K562 (cell line): Measurements from ENCODE around the gene IL24. TPM values are rescaled to one million over a fixed set of nuclear protein-coding genes. Genes with fewer than 3 reads are reported as not detected.
A peak's percentile ranks its signal among the peaks of the same experiment; 100 is the strongest.

Source experiments
- ASH1L ChIP-seq: fragments of 450-650 bp; IDR thresholded peaks from 2 replicates; pipeline ENCODE4 v1.6.1; 2018; ENCODE audit warnings: borderline replicate concordance, mild to moderate bottlenecking, low read depth; ENCODE audit not compliant: partially characterized antibody
- FOXA1 ChIP-seq: fragments of 450-650 bp; IDR thresholded peaks from 2 replicates; pipeline ENCODE4 v1.6.1; 2016; ENCODE audit warnings: mild to moderate bottlenecking, borderline replicate concordance
- NRF1 ChIP-seq, 2 experiments: fragments of 450-650 bp; IDR thresholded peaks in 1 of 2; conservative IDR thresholded peaks in 1 of 2; 2 replicates each; pipeline ENCODE4 v1.6.1; 2014; ENCODE audit warnings: mild to moderate bottlenecking in 2 of 2
- RAD21 ChIP-seq, 2 experiments: fragments of 250-450 bp in 1 of 2; fragments of 450-650 bp in 1 of 2; sonication (Bioruptor Pico) in 1 of 2; formaldehyde crosslinking in 1 of 2; IDR thresholded peaks in 1 of 2; conservative IDR thresholded peaks in 1 of 2; 2 replicates each; pipeline versions ENCODE4 v1.4.0 to v1.8.0; 2020 to 2022; ENCODE audit warnings: mild to moderate bottlenecking in 2 of 2, moderate library complexity in 1 of 2
- SIX5 ChIP-seq, 2 experiments: IDR thresholded peaks; 2 replicates each; pipeline ENCODE4 v1.6.1; 2011; ENCODE audit warnings: low read length in 2 of 2, borderline replicate concordance in 1 of 2, low read depth in 1 of 2, mild to moderate bottlenecking in 1 of 2, moderate library complexity in 1 of 2; ENCODE audit not compliant: insufficient read depth in 1 of 2
- ZNF121 ChIP-seq: sonication (generic); formaldehyde crosslinking; conservative IDR thresholded peaks from 2 replicates; pipeline ENCODE4 v1.8.0; 2022; ENCODE audit warnings: missing genetic modification reagents
- ZNF586 ChIP-seq: fragments of 450-650 bp; formaldehyde crosslinking; conservative IDR thresholded peaks from 2 replicates; pipeline ENCODE4 v1.4.0; 2020; ENCODE audit warnings: mild to moderate bottlenecking, moderate library complexity
- polyA plus RNA-seq, 8 experiments: library from polyadenylated mRNA; depleted of rRNA in 4 of 8; stranded (reverse) in 5 of 8; unstranded in 3 of 8; fragments of >200 nt; fragmentation: Nextera tagmentation in 2 of 8; fragmentation: Illumina TruSeq in 1 of 8; extraction: Ambion mirVana in 2 of 8; extraction: Trizol in 1 of 8; gene quantifications; 2 replicates each; pipeline versions ENCODE4 v1.2.1 to v1.2.3, GENCODE V29; 2011 to 2014; ENCODE audit warnings: inconsistent platforms in 1 of 8, missing spikeins in 1 of 8
- total RNA-seq, 7 experiments: library from RNA; depleted of rRNA in 6 of 7; stranded (reverse); fragments of >200 nt in 6 of 7; fragmentation: Illumina TruSeq in 2 of 7; extraction: Trizol in 2 of 7; gene quantifications; 2 replicates each; pipeline versions ENCODE4 v1.2.1 to v1.2.3, GENCODE V29; 2011 to 2021; ENCODE audit warnings: low replicate concordance in 1 of 7
- TF ChIP-seq, protein P1 (sequence below), 2 experiments: fragments of 450-650 bp in 1 of 2; sonication (generic) in 1 of 2; formaldehyde crosslinking in 1 of 2; IDR thresholded peaks; 2 replicates each; pipeline versions ENCODE4 v1.7.1 to v1.9.0; 2016 to 2022; ENCODE audit warnings: inconsistent platforms in 1 of 2, mild to moderate bottlenecking in 1 of 2, missing genetic modification reagents in 1 of 2
- TF ChIP-seq, protein P2 (sequence below): fragments of 250-450 bp; sonication (Bioruptor Pico); IDR thresholded peaks from 2 replicates; pipeline ENCODE4 v1.5.0; 2021
- TF ChIP-seq, protein P3 (sequence below): fragments of 150-350 bp; conservative IDR thresholded peaks from 2 replicates; pipeline ENCODE4 v1.6.1; 2014; ENCODE audit warnings: low read length
- TF ChIP-seq, protein P4 (sequence below): fragments of 450-650 bp; formaldehyde crosslinking; IDR thresholded peaks from 2 replicates; pipeline ENCODE4 v1.4.0; 2020; ENCODE audit warnings: mild to moderate bottlenecking

The IL24 gene
- total and polyA plus RNA-seq, 9 of the 15 experiments (the other 6 are each of a cell fraction or from before 2014, with no cell fraction given) = 0.04 to 0.19 TPM; not detected in 7

DNA sequence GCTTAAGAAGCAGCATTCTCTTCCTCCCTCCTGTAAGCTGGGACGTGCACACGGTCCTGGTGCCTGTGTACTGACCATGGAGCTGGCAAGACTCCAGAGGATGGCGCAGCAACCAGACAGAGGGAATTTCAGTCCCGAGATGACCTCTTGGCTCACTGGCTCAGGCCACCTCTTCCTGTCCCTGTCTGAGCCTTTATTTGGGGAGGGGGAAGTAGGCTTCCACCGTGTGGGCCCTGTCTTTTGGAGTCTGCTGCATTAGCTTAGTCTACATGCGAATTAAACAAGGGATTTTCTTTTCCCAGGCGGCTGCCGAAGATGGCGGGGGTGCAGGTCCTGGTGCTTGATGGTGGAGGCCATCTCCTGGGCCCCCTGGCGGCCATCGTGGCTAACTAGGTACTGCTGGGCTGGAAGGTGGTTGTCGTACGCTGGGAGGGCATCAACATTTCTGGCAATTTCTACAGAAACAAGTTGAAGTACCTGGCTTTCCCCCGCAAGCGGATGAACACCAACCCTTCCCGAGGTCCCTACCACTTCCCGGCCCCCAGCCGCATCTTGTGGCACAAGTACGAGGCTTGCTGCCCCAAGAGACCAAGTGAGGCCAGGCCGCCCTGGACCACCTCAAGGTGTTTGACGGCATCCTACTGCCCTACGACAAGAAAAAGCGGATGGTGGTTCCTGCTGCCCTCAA lies 10.2 kb downstream of the IL24 start (continued):
- TF ChIP-seq, protein P1, sequence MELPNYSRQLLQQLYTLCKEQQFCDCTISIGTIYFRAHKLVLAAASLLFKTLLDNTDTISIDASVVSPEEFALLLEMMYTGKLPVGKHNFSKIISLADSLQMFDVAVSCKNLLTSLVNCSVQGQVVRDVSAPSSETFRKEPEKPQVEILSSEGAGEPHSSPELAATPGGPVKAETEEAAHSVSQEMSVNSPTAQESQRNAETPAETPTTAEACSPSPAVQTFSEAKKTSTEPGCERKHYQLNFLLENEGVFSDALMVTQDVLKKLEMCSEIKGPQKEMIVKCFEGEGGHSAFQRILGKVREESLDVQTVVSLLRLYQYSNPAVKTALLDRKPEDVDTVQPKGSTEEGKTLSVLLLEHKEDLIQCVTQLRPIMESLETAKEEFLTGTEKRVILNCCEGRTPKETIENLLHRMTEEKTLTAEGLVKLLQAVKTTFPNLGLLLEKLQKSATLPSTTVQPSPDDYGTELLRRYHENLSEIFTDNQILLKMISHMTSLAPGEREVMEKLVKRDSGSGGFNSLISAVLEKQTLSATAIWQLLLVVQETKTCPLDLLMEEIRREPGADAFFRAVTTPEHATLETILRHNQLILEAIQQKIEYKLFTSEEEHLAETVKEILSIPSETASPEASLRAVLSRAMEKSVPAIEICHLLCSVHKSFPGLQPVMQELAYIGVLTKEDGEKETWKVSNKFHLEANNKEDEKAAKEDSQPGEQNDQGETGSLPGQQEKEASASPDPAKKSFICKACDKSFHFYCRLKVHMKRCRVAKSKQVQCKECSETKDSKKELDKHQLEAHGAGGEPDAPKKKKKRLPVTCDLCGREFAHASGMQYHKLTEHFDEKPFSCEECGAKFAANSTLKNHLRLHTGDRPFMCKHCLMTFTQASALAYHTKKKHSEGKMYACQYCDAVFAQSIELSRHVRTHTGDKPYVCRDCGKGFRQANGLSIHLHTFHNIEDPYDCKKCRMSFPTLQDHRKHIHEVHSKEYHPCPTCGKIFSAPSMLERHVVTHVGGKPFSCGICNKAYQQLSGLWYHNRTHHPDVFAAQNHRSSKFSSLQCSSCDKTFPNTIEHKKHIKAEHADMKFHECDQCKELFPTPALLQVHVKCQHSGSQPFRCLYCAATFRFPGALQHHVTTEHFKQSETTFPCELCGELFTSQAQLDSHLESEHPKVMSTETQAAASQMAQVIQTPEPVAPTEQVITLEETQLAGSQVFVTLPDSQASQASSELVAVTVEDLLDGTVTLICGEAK (IDR thresholded peaks at IDR 0.05) = 0 out of 2 replicates have a peak, but pooled peaks have one; percentile 32
- TF ChIP-seq, protein P1 (CRISPR knock-in tag; IDR thresholded peaks at IDR 0.05) = no peak
- no peak for TF ChIP-seq ZNF121 (CRISPR knock-in tag)
- TF ChIP-seq ASH1L = no peak
- TF ChIP-seq RAD21 (CRISPR knock-in tag; conservative IDR thresholded peaks at IDR 0.05 in 1 of 2, IDR thresholded peaks at IDR 0.05 in 1 of 2) = peak; percentile 85 to 86
- TF ChIP-seq SIX5 (IDR thresholded peaks at IDR 0.05; ENCODE audit: borderline replicate concordance in 1 of 2, insufficient read depth in 1 of 2, low read depth in 1 of 2, low read length in 2 of 2) = no peak
- no peak; a peak in 1 of 4 replicates for TF ChIP-seq NRF1 (conservative IDR thresholded peaks at IDR 0.05 in 1 of 2, IDR thresholded peaks at IDR 0.05 in 1 of 2)
- TF ChIP-seq, protein P2, sequence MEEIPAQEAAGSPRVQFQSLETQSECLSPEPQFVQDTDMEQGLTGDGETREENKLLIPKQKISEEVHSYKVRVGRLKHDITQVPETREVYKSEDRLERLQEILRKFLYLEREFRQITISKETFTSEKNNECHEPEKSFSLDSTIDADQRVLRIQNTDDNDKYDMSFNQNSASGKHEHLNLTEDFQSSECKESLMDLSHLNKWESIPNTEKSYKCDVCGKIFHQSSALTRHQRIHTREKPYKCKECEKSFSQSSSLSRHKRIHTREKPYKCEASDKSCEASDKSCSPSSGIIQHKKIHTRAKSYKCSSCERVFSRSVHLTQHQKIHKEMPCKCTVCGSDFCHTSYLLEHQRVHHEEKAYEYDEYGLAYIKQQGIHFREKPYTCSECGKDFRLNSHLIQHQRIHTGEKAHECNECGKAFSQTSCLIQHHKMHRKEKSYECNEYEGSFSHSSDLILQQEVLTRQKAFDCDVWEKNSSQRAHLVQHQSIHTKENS (CRISPR knock-in tag) = no peak
- no peak for TF ChIP-seq ZNF586 (CRISPR knock-in tag)
- TF ChIP-seq, protein P3, sequence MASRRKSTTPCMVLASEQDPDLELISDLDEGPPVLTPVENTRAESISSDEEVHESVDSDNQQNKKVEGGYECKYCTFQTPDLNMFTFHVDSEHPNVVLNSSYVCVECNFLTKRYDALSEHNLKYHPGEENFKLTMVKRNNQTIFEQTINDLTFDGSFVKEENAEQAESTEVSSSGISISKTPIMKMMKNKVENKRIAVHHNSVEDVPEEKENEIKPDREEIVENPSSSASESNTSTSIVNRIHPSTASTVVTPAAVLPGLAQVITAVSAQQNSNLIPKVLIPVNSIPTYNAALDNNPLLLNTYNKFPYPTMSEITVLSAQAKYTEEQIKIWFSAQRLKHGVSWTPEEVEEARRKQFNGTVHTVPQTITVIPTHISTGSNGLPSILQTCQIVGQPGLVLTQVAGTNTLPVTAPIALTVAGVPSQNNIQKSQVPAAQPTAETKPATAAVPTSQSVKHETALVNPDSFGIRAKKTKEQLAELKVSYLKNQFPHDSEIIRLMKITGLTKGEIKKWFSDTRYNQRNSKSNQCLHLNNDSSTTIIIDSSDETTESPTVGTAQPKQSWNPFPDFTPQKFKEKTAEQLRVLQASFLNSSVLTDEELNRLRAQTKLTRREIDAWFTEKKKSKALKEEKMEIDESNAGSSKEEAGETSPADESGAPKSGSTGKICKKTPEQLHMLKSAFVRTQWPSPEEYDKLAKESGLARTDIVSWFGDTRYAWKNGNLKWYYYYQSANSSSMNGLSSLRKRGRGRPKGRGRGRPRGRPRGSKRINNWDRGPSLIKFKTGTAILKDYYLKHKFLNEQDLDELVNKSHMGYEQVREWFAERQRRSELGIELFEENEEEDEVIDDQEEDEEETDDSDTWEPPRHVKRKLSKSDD = no peak
- TF ChIP-seq FOXA1 = no peak
- TF ChIP-seq, protein P4, sequence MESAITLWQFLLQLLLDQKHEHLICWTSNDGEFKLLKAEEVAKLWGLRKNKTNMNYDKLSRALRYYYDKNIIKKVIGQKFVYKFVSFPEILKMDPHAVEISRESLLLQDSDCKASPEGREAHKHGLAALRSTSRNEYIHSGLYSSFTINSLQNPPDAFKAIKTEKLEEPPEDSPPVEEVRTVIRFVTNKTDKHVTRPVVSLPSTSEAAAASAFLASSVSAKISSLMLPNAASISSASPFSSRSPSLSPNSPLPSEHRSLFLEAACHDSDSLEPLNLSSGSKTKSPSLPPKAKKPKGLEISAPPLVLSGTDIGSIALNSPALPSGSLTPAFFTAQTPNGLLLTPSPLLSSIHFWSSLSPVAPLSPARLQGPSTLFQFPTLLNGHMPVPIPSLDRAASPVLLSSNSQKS (CRISPR knock-in tag) = no peak
